ENCODE data around the gene RMRP.

RMRP gene

GRCh38 chr9:35686222-35687203 lies 28.7 kb upstream of the RMRP start:
- DNase-seq (ENCODE audit: low read depth) = no peak

- no peak for DNase-seq (ENCODE audit: low read depth)
Observed at GRCh38 chr9:35685506-35685905, 27.7 kb upstream of the RMRP start.

- no peak for DNase-seq (ENCODE audit: low read depth)
Observed at GRCh38 chr9:35684921-35685320, 27.1 kb upstream of the RMRP start.

- no peak for DNase-seq (ENCODE audit: low read depth)
Observed at GRCh38 chr9:35683323-35683722, 25.5 kb upstream of the RMRP start.

DNA sequence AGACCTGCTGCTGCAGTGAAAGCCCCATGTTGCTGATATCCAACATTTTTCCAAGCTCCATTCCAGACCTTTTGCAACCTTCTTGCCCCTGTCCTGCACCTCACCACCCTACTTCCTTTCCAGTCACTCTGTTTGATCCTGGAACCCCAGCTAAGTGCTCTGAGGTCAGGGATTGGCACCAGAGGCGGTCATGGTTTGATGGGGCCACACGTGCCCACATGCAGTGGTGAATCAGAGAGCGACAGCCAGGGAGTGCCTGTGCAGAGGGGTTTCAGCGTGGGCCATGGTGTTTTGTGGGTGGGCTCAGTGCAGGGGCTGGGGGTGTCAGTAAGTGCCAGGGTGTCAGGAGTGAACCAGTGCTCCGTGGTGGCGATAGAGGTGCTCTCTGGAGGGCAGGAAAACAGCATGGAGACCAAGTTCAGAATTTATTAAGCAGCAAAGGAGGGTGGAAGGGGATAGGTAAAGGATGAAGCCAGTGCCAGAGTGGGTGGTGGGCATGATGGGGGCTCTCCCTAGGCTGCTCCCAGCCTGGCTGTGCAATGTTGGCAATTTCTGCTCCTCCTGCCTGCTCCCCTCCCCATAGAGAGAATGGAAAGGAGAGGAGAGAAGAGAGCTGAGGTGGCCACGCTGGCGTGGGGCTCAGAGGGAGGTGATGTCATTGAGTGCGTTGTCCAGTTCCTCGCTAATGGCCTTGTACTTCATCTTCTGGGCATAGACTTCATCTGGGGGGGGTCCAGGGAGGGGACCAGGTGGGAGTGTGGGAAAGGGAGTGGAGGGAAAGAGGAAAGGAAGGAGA lies 24.9 kb upstream of the RMRP start:
- DNase-seq (ENCODE audit: low read depth) = no peak

GRCh38 chr9:35682051-35682450 lies 24.2 kb upstream of the RMRP start:
- no peak for DNase-seq (ENCODE audit: low read depth)

GRCh38 chr9:35681341-35682002 lies 23.7 kb upstream of the RMRP start:
- DNase-seq (ENCODE audit: low read depth) = no peak

GRCh38 chr9:35680331-35681105 lies 22.7 kb upstream of the RMRP start:
- no peak for DNase-seq (ENCODE audit: low read depth)

DNA sequence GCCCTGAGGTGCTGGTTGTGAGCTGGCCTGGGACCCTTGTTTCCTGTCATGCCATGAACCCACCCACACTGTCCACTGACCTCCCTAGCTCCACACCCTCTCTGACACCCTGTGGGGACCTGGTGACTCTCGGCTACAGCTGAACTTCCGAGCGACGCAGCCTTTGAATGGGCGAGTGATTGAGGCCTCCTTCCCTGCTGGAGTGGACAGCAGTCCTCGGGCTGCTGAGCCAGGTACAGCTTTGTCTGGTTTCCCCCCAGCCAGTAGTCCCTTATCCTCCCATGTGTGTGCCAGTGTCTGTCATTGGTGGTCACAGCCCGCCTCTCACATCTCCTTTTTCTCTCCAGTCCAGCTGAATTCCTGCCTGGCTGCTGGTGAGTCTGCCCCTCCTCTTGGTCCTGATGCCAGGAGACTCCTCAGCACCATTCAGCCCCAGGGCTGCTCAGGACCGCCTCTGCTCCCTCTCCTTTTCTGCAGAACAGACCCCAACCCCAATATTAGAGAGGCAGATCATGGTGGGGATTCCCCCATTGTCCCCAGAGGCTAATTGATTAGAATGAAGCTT lies 22.0 kb upstream of the RMRP start:
- no peak for DNase-seq (ENCODE audit: low read depth)

DNA sequence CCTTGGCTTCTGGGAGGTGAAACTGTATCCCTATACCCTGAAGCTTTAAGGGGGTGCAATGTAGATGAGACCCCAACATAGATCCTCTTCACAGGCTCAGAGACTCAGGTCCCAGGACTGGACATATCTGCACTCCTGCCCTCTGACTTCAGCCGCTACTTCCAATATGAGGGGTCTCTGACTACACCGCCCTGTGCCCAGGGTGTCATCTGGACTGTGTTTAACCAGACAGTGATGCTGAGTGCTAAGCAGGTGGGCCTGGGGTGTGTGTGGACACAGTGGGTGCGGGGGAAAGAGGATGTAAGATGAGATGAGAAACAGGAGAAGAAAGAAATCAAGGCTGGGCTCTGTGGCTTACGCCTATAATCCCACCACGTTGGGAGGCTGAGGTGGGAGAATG lies 21.3 kb upstream of the RMRP start:
- DNase-seq (ENCODE audit: low read depth) = no peak

- DNase-seq (ENCODE audit: low read depth) = no peak
Observed at GRCh38 chr9:35675732-35676392, 18.0 kb upstream of the RMRP start.

DNA sequence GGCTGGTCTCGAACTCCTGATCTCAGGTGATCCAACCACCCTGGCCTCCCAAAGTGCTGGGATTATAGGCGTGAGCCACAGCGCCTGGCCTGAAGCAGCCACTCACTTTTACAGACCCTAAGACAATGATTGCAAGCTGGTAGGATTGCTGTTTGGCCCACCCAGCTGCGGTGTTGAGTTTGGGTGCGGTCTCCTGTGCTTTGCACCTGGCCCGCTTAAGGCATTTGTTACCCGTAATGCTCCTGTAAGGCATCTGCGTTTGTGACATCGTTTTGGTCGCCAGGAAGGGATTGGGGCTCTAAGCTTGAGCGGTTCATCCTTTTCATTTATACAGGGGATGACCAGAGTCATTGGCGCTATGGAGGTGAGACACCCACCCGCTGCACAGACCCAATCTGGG lies 17.4 kb upstream of the RMRP start:
- no peak for DNase-seq (ENCODE audit: low read depth)

DNA sequence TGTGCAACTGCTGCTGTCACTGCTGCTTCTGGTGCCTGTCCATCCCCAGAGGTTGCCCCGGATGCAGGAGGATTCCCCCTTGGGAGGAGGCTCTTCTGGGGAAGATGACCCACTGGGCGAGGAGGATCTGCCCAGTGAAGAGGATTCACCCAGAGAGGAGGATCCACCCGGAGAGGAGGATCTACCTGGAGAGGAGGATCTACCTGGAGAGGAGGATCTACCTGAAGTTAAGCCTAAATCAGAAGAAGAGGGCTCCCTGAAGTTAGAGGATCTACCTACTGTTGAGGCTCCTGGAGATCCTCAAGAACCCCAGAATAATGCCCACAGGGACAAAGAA lies 16.2 kb upstream of the RMRP start:
- DNase-seq (ENCODE audit: low read depth) = no peak

- DNase-seq (ENCODE audit: low read depth) = no peak
Observed at GRCh38 chr9:35673132-35674024, 15.6 kb upstream of the RMRP start, which contains the start of gene CA9. Gene CA9 (plus strand): TSS chr9:35673928. CDS start chr9:35673960, 32 bp downstream.

GRCh38 chr9:35669331-35670145 lies 11.7 kb upstream of the RMRP start:
- DNase-seq (ENCODE audit: low read depth) = no peak

DNA sequence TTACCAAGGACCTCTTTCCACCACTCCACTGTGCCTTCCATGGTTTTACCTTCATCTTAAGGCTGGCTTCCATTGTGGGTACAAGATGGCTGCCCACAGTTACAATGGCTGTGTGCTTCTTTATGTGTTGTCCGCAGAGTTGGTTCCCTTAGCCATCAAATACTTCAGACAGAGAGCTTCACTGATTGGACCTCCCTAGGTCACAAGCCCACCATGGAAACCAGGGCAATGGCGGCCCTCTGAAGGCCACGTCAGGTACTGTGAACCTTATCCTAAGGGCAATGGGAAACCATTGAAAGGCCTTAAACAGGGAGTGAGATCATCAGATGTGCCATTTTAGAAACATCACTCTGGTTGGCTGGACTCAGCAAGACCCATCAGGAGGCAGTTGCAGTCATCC lies 10.1 kb upstream of the RMRP start:
- no peak for DNase-seq (ENCODE audit: low read depth)

DNA sequence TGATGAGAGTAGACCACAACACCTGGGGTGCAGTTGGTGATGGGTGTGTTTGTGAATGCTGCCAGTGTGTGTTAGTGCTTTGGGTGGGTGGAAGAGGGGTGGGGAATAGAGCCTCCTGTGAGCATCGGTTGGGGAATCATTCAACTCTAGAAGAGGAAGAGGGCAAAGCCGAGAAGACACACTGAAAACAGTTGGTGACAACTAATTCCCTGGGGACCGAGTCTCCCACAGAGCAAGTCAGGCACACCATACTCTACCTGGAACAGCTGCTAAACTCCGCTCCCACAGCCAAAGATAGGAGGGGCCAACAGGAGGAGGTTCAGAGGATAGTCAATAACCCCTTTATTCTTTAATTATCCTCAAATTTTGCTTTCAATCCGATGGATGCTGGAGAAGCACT lies 8.7 kb upstream of the RMRP start:
- no peak for DNase-seq (ENCODE audit: low read depth)

GRCh38 chr9:35666045-35666444 lies 8.2 kb upstream of the RMRP start:
- DNase-seq (ENCODE audit: low read depth) = no peak

DNA sequence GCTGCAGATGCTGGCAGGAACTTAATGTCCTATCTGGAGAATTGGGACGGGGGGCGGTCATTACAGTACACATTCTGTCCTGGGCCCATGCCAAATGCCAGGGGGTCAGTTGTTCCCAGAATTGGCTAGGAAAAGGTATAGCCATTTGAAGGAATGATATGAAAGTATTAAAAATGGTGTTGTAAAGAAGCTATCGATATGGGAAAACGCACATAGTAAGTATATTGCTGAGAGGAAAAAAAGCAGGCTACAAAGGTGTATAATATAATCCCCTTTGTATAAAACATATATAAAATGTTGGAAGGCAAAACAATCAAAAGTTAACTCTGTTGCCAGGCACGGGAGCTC lies 7.6 kb upstream of the RMRP start:
- DNase-seq (ENCODE audit: low read depth) = no peak

Data from stimulated activated CD8-positive, alpha-beta memory T cell treated with anti-CD3 and anti-CD28 coated beads, Interleukin-12 subunit alpha, Interleukin-12 subunit beta, amount 100 ng/mL, for 4 hours (primary cell).